Sigmoid colon (tissue), 7 donors: ENCODE data around the gene SLC8A3. TPM values are rescaled to one million over a fixed set of nuclear protein-coding genes. Genes with fewer than 3 reads are reported as not detected.

Source experiments
- DNase-seq: peaks from one replicate; pipeline ENCODE4 v3.0.0-alpha.2; 2019
- H3K27ac ChIP-seq, 4 donors: fragments of 200-600 bp; sonication (generic); one replicate each; pipeline ENCODE4 v1.5.1; 2016 to 2019; ENCODE audit warnings: mild to moderate bottlenecking in 1 of 4
- H3K27me3 ChIP-seq, 3 donors: fragments of 200-600 bp; sonication (generic); one replicate each; pipeline ENCODE4 v1.5.1; 2019; ENCODE audit warnings: mild to moderate bottlenecking in 1 of 3
- H3K36me3 ChIP-seq, 4 donors: fragments of 200-600 bp; sonication (generic); one replicate each; pipeline ENCODE4 v1.5.1; 2016 to 2019
- H3K4me1 ChIP-seq, 4 donors: fragments of 200-600 bp; sonication (generic); one replicate each; pipeline ENCODE4 v1.5.1; 2017 to 2019
- H3K4me3 ChIP-seq, 4 donors: fragments of 200-600 bp; sonication (generic); one replicate each; pipeline ENCODE4 v1.5.1; 2017 to 2019; ENCODE audit warnings: mild to moderate bottlenecking in 2 of 4, moderate library complexity in 1 of 4
- H3K9me3 ChIP-seq, 4 donors: fragments of 200-600 bp in 3 of 4; sonication (generic) in 3 of 4; one replicate each; pipeline versions ENCODE4 v1.5.1 to v1.6.1; 2013 to 2019
- EP300 ChIP-seq, 4 donors: sonication (generic); formaldehyde crosslinking; IDR thresholded peaks; one replicate each; pipeline ENCODE4 v1.6.1; 2017; ENCODE audit warnings: antibody characterized with exemption in 4 of 4
- POLR2A ChIP-seq, 2 donors: fragments of 450-650 bp; IDR thresholded peaks; one replicate each; pipeline ENCODE4 v1.6.1; 2016; ENCODE audit warnings: antibody characterized with exemption in 2 of 2, mild to moderate bottlenecking in 2 of 2, moderate library complexity in 2 of 2
- POLR2AphosphoS5 ChIP-seq, 4 donors: sonication (generic); formaldehyde crosslinking; IDR thresholded peaks; one replicate each; pipeline ENCODE4 v1.6.1; 2017; ENCODE audit warnings: antibody characterized with exemption in 4 of 4
- WGBS, 2 donors: extraction: QIAGEN DNeasy Blood & Tissue Kit; methylation state at CpG; one replicate each; pipeline ENCODE4 v1.1.7; 2013; 5-methylcytosine and 5-hydroxymethylcytosine counted together
- intact Hi-C: fragments of 100-400 bp; cut with DNase I; formaldehyde crosslinking; loops from one replicate; pipeline ENCODE4 v1.15.1; 2023
- polyA plus RNA-seq, 3 donors: library from polyadenylated mRNA; stranded (reverse); fragments of 200-250 nt; gene quantifications; one replicate each; pipeline ENCODE4 v1.2.3, GENCODE V29; 2013
- total RNA-seq, 4 donors: library from RNA; depleted of rRNA; stranded (reverse); fragments of >200 nt; gene quantifications; one replicate each; pipeline ENCODE4 v1.1.0, GENCODE V29; 2016
- TF ChIP-seq, protein P1 (sequence below), 4 experiments: fragments of 450-650 bp in 3 of 4; fragments of 200-600 bp in 1 of 4; IDR thresholded peaks; one replicate each; pipeline ENCODE4 v1.5.1; 2016 to 2019; ENCODE audit warnings: antibody characterized with exemption in 4 of 4, mild to moderate bottlenecking in 3 of 4, moderate library complexity in 2 of 4
- donor health status: healthy with polysubstance abuse.
- donor health status: Bipolar disorder and iron deficiency.
- donor health status: healthy.

SLC8A3 gene
- total and polyA plus RNA-seq, 7 donors: 0.17 to 0.82 (median 0.31) TPM; not detected in 3

GRCh38 chr14:70213721-70214282, 25.1 kb upstream of the SLC8A3 start:
- Histone ChIP-seq H3K27ac (no peak overlapping the region), H3K4me3 (no peak overlapping the region), H3K27me3 (no peaks in the 10 kb centered on the region), H3K36me3 (no peaks in the 10 kb centered on the region), H3K9me3 (no peaks in the 10 kb centered on the region), H3K4me1 (no peaks in the 10 kb centered on the region)
- DNase-seq: no peak
- TF ChIP-seq EP300 (IDR thresholded peaks at IDR 0.05) (no peak), POLR2AphosphoS5 (IDR thresholded peaks at IDR 0.05) (no peak), POLR2A (IDR thresholded peaks at IDR 0.05) (no peak)
- TF ChIP-seq, protein P1, sequence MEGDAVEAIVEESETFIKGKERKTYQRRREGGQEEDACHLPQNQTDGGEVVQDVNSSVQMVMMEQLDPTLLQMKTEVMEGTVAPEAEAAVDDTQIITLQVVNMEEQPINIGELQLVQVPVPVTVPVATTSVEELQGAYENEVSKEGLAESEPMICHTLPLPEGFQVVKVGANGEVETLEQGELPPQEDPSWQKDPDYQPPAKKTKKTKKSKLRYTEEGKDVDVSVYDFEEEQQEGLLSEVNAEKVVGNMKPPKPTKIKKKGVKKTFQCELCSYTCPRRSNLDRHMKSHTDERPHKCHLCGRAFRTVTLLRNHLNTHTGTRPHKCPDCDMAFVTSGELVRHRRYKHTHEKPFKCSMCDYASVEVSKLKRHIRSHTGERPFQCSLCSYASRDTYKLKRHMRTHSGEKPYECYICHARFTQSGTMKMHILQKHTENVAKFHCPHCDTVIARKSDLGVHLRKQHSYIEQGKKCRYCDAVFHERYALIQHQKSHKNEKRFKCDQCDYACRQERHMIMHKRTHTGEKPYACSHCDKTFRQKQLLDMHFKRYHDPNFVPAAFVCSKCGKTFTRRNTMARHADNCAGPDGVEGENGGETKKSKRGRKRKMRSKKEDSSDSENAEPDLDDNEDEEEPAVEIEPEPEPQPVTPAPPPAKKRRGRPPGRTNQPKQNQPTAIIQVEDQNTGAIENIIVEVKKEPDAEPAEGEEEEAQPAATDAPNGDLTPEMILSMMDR (IDR thresholded peaks at IDR 0.05): no peak
- intact Hi-C loops: no loop called here
- WGBS, 2 donors: 28 to 32% methylated on average over 3 of the region's 3 CpGs

DNA sequence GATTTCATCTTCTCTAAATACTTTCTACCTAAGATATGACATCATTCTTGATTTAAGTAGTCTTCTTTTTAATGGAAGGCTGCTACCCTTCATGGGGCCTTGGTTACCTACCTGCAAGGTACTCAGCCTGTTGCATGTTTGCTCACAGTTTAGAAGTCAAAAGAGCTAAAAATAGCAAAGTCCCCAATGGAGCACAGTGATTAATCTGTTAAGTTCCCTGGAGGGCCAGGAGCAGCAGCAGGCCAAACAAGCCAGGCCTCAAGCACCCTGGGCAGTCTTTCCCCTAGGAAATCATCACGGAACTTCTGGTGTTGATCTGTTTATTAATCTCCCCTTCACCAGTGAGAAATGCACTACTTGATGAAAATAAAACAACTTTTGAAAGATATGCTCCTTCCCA, 24.0 kb upstream of the SLC8A3 start:
- intact Hi-C loops: no loop called here
- no peaks in the 10 kb centered on the region for H3K27me3 ChIP-seq
- H3K4me1 ChIP-seq: no peaks in the 10 kb centered on the region
- H3K27ac ChIP-seq: no peak overlapping the region
- no peaks in the 10 kb centered on the region for H3K9me3 ChIP-seq
- H3K4me3 ChIP-seq: no peak overlapping the region
- no peak for DNase-seq
- no peak for TF ChIP-seq POLR2A (IDR thresholded peaks at IDR 0.05)
- no peak for TF ChIP-seq POLR2AphosphoS5 (IDR thresholded peaks at IDR 0.05)
- no peak for TF ChIP-seq EP300 (IDR thresholded peaks at IDR 0.05)
- TF ChIP-seq, protein P1 (IDR thresholded peaks at IDR 0.05): no peak
- no peaks in the 10 kb centered on the region for H3K36me3 ChIP-seq
- WGBS, 2 donors: 56 to 69% methylated on average over 1 of the region's 1 CpG

DNA sequence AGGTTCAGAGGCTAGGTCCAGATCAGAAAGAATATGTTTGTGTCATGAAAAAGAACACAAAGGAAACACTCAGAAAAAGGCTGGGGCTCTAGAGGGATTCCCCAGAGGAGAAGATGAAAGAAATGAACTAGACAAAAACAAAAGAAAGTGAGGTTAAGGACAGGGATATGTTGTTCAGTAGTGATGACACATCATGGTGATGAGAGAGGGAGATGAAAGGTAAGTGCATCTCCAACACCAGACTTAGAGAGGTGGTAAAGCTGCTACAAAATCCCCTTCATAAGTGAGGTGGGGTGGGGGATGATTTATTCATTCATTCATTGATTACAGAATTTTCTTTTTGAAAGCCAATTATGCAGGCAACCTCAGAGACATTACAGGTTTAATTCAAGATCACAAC, 19.6 kb upstream of the SLC8A3 start:
- DNase-seq: no peak
- no peaks in the 10 kb centered on the region for H3K9me3 ChIP-seq
- intact Hi-C loops: no loop called here
- H3K4me1 ChIP-seq: no peaks in the 10 kb centered on the region
- H3K27me3 ChIP-seq: no peaks in the 10 kb centered on the region
- TF ChIP-seq POLR2A (IDR thresholded peaks at IDR 0.05): no peak
- TF ChIP-seq, protein P1 (IDR thresholded peaks at IDR 0.05): no peak
- no peak overlapping the region for H3K4me3 ChIP-seq
- H3K27ac ChIP-seq: no peak overlapping the region
- H3K36me3 ChIP-seq: no peaks in the 10 kb centered on the region

- DNase-seq: no peak
- 67 to 84% methylated on average over 4 of the region's 4 CpGs for WGBS, 2 donors
Observed at GRCh38 chr14:70203686-70204085, 14.9 kb upstream of the SLC8A3 start.

More at GRCh38 chr14:70203686-70204085, 14.9 kb upstream of the SLC8A3 start:
- no peak overlapping the region for H3K4me3 ChIP-seq
- intact Hi-C loops: no loop called here
- no peak for TF ChIP-seq EP300 (IDR thresholded peaks at IDR 0.05)
- no peak for TF ChIP-seq POLR2AphosphoS5 (IDR thresholded peaks at IDR 0.05)
- TF ChIP-seq, protein P1 (IDR thresholded peaks at IDR 0.05): no peak
- no peak for TF ChIP-seq POLR2A (IDR thresholded peaks at IDR 0.05)
- H3K4me1 ChIP-seq: no peaks in the 10 kb centered on the region
- H3K27me3 ChIP-seq: peaks cover 0 to 5% (median 0%) of the 10 kb centered on the region in 3 donors
- H3K36me3 ChIP-seq: no peaks in the 10 kb centered on the region
- no peak overlapping the region for H3K27ac ChIP-seq
- no peaks in the 10 kb centered on the region for H3K9me3 ChIP-seq
